Tibial artery (tissue), 4 donors: Measurements from ENCODE around the gene CDS1.

Experiments used
- DNase-seq, 2 donors: peaks; one replicate each; pipeline ENCODE4 v3.0.0-alpha.2; 2019
- H3K27ac ChIP-seq, 2 donors: fragments of 200-600 bp; sonication (generic) in 1 of 2; 1 replicate in 1 of 2; 2 replicates in 1 of 2; pipeline ENCODE4 v1.5.1; 2018 to 2019; ENCODE audit warnings: mild to moderate bottlenecking in 1 of 2
- H3K27me3 ChIP-seq, 2 donors: fragments of 200-600 bp; sonication (generic) in 1 of 2; one replicate each; pipeline versions ENCODE4 v1.5.1 to v1.6.0; 2016 to 2019
- H3K36me3 ChIP-seq, 3 donors: fragments of 200-600 bp; sonication (generic) in 2 of 3; one replicate each; pipeline ENCODE4 v1.5.1; 2016 to 2019; ENCODE audit warnings: mild to moderate bottlenecking in 2 of 3
- H3K4me1 ChIP-seq, 4 donors: fragments of 200-600 bp; sonication (generic) in 2 of 4; 1 replicate in 3 of 4; 2 replicates in 1 of 4; pipeline ENCODE4 v1.5.1; 2016 to 2019
- H3K4me3 ChIP-seq, 2 donors: fragments of 200-600 bp; sonication (generic) in 1 of 2; 1 replicate in 1 of 2; 2 replicates in 1 of 2; pipeline ENCODE4 v1.5.1; 2018 to 2019; ENCODE audit warnings: mild to moderate bottlenecking in 2 of 2
- H3K9me3 ChIP-seq, 3 donors: fragments of 200-600 bp; sonication (generic) in 1 of 3; one replicate each; pipeline ENCODE4 v1.5.1; 2016 to 2019
- CTCF ChIP-seq, 2 experiments: fragments of 200-600 bp in 1 of 2; fragments of 450-650 bp in 1 of 2; IDR thresholded peaks; one replicate each; pipeline ENCODE4 v1.5.1; 2017 to 2019; ENCODE audit warnings: antibody characterized with exemption in 2 of 2, mild to moderate bottlenecking in 1 of 2, moderate library complexity in 1 of 2
- intact Hi-C: fragments of 100-400 bp; cut with DNase I; formaldehyde crosslinking; loops from one replicate; pipeline ENCODE4 v1.15.0; 2023; ENCODE audit warnings: low total_unique reads

CDS1 gene

GRCh38 chr4:84574069-84574720, 8.7 kb upstream of the CDS1 start:
- H3K27me3 ChIP-seq: no peaks in the 10 kb centered on the region
- no peak overlapping the region for H3K4me3 ChIP-seq
- no peaks in the 10 kb centered on the region for H3K36me3 ChIP-seq
- no peak overlapping the region for H3K27ac ChIP-seq
- no peak for TF ChIP-seq CTCF (IDR thresholded peaks at IDR 0.05)
- DNase-seq: no peak
- H3K4me1 ChIP-seq: no peaks in the 10 kb centered on the region
- intact Hi-C loops: no loop called here
- H3K9me3 ChIP-seq: no peaks in the 10 kb centered on the region

- no peak for TF ChIP-seq CTCF (IDR thresholded peaks at IDR 0.05)
- Histone ChIP-seq H3K27me3 (peaks cover 0 to 5% of the 10 kb centered on the region in 2 donors), H3K4me3 (no peak overlapping the region), H3K4me1 (peaks cover 0 to 14% (median 9%) of the 10 kb centered on the region in 4 donors), H3K27ac (no peak overlapping the region), H3K9me3 (no peaks in the 10 kb centered on the region), H3K36me3 (no peaks in the 10 kb centered on the region)
- DNase-seq: no peak
- intact Hi-C loops: no loop called here
Measured at GRCh38 chr4:84578540-84579402, 4.2 kb upstream of the CDS1 start.

GRCh38 chr4:84579403-84579776, 3.5 kb upstream of the CDS1 start:
- intact Hi-C loops: no loop called here
- DNase-seq: no peak
- H3K4me3 ChIP-seq: no peak overlapping the region
- H3K4me1 ChIP-seq: peaks cover 0 to 17% (median 9%) of the 10 kb centered on the region in 4 donors
- no peaks in the 10 kb centered on the region for H3K36me3 ChIP-seq
- no peak for TF ChIP-seq CTCF (IDR thresholded peaks at IDR 0.05)
- H3K27ac ChIP-seq: no peak overlapping the region
- peaks cover 0 to 7% of the 10 kb centered on the region in 2 donors for H3K27me3 ChIP-seq
- no peaks in the 10 kb centered on the region for H3K9me3 ChIP-seq

GRCh38 chr4:84582302-84582987, 482 bp upstream of the CDS1 start:
- peak; percentile 69 to 88 for DNase-seq
- Histone ChIP-seq H3K4me3 (peak overlapping the region; percentile 71 to 82), H3K27me3 (peaks cover 0 to 7% of the 10 kb centered on the region in 2 donors), H3K36me3 (no peaks in the 10 kb centered on the region), H3K9me3 (no peaks in the 10 kb centered on the region), H3K4me1 (peaks cover 0 to 17% (median 9%) of the 10 kb centered on the region in 4 donors), H3K27ac (peak overlapping the region in 1 of 2 donors; percentile 44)
- no peak for TF ChIP-seq CTCF (IDR thresholded peaks at IDR 0.05)
- intact Hi-C loops: no loop called here

GRCh38 chr4:84583876-84584380, 1.0 kb downstream of the CDS1 start:
- Histone ChIP-seq H3K4me3 (peak overlapping the region; percentile 71 to 82), H3K4me1 (peaks cover 0 to 17% (median 9%) of the 10 kb centered on the region in 4 donors), H3K36me3 (no peaks in the 10 kb centered on the region), H3K9me3 (no peaks in the 10 kb centered on the region), H3K27me3 (peaks cover 0 to 7% of the 10 kb centered on the region in 2 donors), H3K27ac (no peak overlapping the region)
- TF ChIP-seq CTCF (IDR thresholded peaks at IDR 0.05): no peak
- DNase-seq: no peak
- intact Hi-C loops: no loop called here
